ENCODE results near the gene TMEM47.

TMEM47 gene

DNA sequence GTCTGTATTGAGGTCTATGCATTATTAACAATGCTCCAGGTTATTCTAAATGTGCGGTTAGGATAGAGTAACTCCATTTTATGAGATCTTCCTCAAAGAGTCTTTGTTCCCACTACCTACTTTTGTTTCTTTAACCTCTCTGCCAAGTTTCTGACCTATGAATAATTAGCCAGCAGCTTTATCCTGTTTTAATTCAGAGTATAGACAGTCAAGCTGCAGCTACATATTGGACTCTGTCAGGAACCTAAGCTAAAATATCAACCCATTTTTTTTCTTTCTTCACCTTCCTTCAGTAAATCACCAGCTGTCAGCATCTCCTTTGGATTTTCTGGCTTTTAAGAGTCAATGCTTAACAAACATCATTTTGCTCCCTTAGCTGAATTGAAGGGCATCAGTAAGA is 72.3 kb downstream of the TMEM47 start:
- no peak for DNase-seq

DNA sequence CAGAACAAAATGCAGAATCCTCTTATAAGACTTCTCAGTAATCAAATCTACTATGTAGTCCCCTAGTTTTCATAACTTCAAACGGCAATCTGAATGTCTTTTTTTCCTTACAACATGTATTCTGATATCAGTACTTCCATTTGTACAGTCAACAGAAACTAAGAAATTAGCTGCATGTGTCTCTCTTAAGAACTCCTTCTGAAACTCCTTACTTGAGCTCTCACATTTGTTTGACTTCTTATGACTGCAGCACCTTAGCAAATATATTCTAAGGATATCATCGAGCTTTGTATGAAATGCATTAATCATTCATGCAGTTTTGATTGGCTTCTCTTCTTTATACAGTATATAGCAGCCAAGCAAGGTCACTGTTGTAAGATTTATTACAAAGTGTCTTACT is 77.0 kb downstream of the TMEM47 start:
- DNase-seq = no peak

DNA sequence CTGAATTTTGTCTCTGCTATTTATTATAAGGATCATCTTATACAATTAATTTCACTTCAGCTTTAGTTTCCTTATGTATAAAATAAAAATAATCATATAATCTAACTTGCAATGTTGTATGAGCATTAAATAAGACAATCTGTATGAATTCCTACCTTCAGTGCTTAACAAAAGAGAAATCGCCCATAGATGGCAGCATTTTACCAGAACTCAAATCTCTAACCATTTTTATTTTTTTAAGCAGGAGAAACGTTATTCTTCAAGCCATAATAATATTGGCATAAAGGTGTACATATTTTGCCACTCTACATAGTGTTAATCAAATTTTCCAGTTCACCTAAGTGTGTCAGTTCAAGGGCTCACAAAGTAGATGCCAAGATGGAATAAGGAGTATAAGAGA is 78.8 kb downstream of the TMEM47 start:
- DNase-seq = no peak

Measured in stimulated activated CD4-positive, alpha-beta T cell treated with anti-CD3 and anti-CD28 coated beads, Interleukin-1b, Interleukin-23, amount 100 ng/mL, for 48 hours (primary cell).